ENCODE data around the gene SEC14L3. TPM values are rescaled to one million over a fixed set of nuclear protein-coding genes. Genes with fewer than 3 reads are reported as not detected.

The SEC14L3 gene
- total and polyA plus RNA-seq, 2 of the 4 experiments (the other 2 are of a cell fraction): not detected

GRCh38 chr22:30490399-30490798 is 18.6 kb upstream of the SEC14L3 start:
- CTCF ChIA-PET: interaction anchor here (0.7 to 1.4 kb wide), 2 partner anchors 45 to 46 kb away, joined by 3 read pairs; no protein-coding TSS in a partner anchor
- H3K27ac ChIP-seq (ENCODE audit: insufficient read depth, low read length): no peak overlapping the region
- no peak overlapping the region for H3K56ac ChIP-seq (ENCODE audit: extremely low read depth, insufficient read depth, low read length)
- H3K9me1 ChIP-seq (ENCODE audit: insufficient read depth, low read length): no peaks in the 10 kb centered on the region
- 61% methylated on average over 7 of the region's 11 CpGs; no CpG with 5 or more reads in 1 of the 2 experiments for WGBS, 2 experiments (ENCODE audit: extremely low coverage in 2 of 2, insufficient read length in 1 of 2)
- no peak overlapping the region for H3K4ac ChIP-seq (ENCODE audit: low read depth, low read length)
- H2AFZ ChIP-seq (replicated peaks; ENCODE audit: low read length, poor library complexity): no peak overlapping the region
- H3K14ac ChIP-seq (replicated peaks; ENCODE audit: low read depth, low read length): no peak overlapping the region
- H4K20me1 ChIP-seq (ENCODE audit: insufficient read depth, low read length): no peaks in the 10 kb centered on the region
- no peak overlapping the region for H4K8ac ChIP-seq (ENCODE audit: low read depth in 2 of 2, low read length in 2 of 2)
- no peak overlapping the region for H2BK15ac ChIP-seq (ENCODE audit: low read depth, low read length)
- H2AK9ac ChIP-seq (replicated peaks; ENCODE audit: low read depth, low read length, poor library complexity): no peak overlapping the region
- BruUV-seq (replicated peaks): no TSS peak
- TF ChIP-seq CTCF (conservative IDR thresholded peaks at IDR 0.05; ENCODE audit: low read depth, low read length) (peak; percentile 19; the same call in 1 of the 2 replicates), MXI1 (IDR thresholded peaks at IDR 0.05; ENCODE audit: borderline replicate concordance, low read depth, low read length) (no peak), SMC3 (IDR thresholded peaks at IDR 0.05; ENCODE audit: low read depth, low read length) (no peak)
- no peak overlapping the region for H2AK5ac ChIP-seq (ENCODE audit: low read depth, low read length)
- H3K36me3 ChIP-seq (ENCODE audit: control insufficient read depth, insufficient read depth, low read length): no peaks in the 10 kb centered on the region
- no peak overlapping the region for H2BK120ac ChIP-seq (ENCODE audit: low read depth, low read length)
- no peak overlapping the region for H2BK20ac ChIP-seq (ENCODE audit: low read depth, low read length)
- dilution Hi-C loops (cut with HindIII; ENCODE audit: low sequenced_read_pairs, unreplicated experiment) (no loop called here), intact Hi-C loops (cut with micrococcal nuclease) (no loop called here), in situ Hi-C loops (cut with MboI; ENCODE audit: low sequenced_read_pairs) (no loop called here)
- no peak overlapping the region for H4K5ac ChIP-seq (ENCODE audit: low read depth, low read length)
- no peak overlapping the region for H2BK5ac ChIP-seq (ENCODE audit: low read depth, low read length, poor library complexity, severe bottlenecking)
- DNase-seq (no peak), ATAC-seq (ENCODE audit: low read depth) (peak; percentile 42; the same call in 1 of the 2 replicates)
- no peak overlapping the region for H3K4me2 ChIP-seq (ENCODE audit: low read depth, low read length)
- no peaks in the 10 kb centered on the region for H3K9me3 ChIP-seq (ENCODE audit: control insufficient read depth, insufficient read depth, low read length)
- no peak overlapping the region for H4K91ac ChIP-seq (ENCODE audit: insufficient read depth, low read depth, low read length)
- H3K4me1 ChIP-seq (ENCODE audit: control insufficient read depth, insufficient read depth, low read length): no peaks in the 10 kb centered on the region
- no peak overlapping the region for H3K4me3 ChIP-seq (ENCODE audit: insufficient read depth, low read depth, low read length)
- no peak overlapping the region for H3K23ac ChIP-seq (ENCODE audit: low read depth, low read length)
- POLR2A ChIA-PET (ENCODE audit: unreplicated experiment): no interaction called here
- no peak overlapping the region for H3K9ac ChIP-seq (ENCODE audit: low read depth, low read length)
- no peaks in the 10 kb centered on the region for H3K79me1 ChIP-seq (ENCODE audit: low read depth in 1 of 2, low read length in 2 of 2)
- no peak overlapping the region for H3K18ac ChIP-seq (ENCODE audit: low read depth, low read length)
- H3K27me3 ChIP-seq (ENCODE audit: control insufficient read depth, insufficient read depth, low read length): peaks cover 39% of the 10 kb centered on the region
